Suppressor macrophage treated with lipopolysaccharide for 4 hours (primary cell): ENCODE measurements around the gene TMEM222.
A peak's percentile ranks its signal among the peaks of the same experiment; 100 is the strongest.

Source experiments
- DNase-seq: peaks from one replicate; pipeline ENCODE4 v3.0.0-alpha.2; 2020

The TMEM222 gene

GRCh38 chr1:27342778-27343638 lies 21.0 kb downstream of the TMEM222 start:
- no peak for DNase-seq

- DNase-seq, result no peak
Observed at GRCh38 chr1:27343639-27344025, 21.7 kb downstream of the TMEM222 start.

- no peak for DNase-seq
Observed at GRCh38 chr1:27345272-27345671, 23.3 kb downstream of the TMEM222 start.

DNA sequence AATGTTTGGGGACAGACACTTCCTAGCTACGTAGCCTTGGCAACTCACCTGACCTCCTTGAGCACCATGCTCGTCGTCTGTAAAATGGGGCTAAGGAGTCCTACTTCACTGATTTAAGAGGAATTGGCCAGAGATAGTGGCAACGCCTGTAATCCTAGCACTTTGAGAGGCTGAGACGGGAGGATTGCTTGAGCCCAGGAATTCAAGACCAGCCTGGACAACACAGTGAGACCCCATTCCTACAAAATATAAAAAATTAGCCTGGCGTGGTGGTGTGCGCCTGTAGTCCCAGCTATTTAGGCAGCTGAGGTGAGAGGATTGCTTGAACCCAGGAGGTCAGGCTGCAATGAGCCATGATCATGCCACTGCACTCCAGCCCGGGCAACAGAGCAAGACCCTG lies 24.4 kb downstream of the TMEM222 start:
- DNase-seq, result no peak

GRCh38 chr1:27346991-27347624 lies 25.1 kb downstream of the TMEM222 start:
- no peak for DNase-seq

DNA sequence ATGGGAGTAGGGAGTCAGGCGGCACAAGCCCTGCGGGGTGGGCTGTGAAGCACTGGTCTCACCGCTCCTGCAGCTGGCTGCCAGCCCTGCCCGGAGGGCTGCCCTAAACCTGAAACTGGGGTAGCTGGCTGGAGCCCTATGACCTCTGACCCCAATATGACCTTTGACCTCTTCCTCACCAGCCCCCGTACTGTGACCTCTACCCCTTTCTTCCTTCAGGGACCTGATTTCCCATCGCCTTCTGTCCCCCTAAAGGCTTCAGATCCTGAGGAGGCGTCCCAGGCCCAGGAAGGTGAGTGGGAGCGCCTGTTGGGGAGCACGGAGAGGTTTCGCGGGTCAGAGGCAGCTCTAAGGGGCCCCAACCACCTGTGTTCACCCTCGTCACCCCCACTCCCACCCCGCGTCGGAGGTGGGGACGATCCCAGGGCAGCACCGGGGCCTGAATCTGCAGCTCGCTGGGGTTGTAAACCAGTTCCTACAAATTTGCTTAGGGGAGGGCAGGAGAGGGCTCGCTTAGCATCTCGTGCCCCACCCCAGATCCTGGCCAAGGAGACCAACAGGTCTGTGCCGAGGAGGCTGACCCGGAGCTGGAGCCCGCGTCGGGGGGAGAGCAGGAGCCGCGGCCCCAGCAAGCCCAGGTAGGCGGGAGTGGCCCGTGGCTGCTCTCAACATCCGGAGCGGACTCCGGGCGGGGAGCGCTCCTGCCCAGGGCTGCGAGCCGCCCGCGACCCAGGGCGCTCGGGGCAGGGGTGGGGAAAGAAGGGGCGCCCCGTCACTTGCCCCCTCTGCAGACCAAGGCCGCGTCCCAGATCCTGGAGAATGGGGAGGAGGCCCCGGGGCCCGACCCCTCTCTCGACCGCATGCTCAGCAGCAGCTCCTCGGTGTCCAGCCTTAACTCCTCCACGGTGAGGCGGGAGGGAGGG lies 27.2 kb downstream of the TMEM222 start:
- no peak for DNase-seq

GRCh38 chr1:27349784-27350662 lies 28.1 kb downstream of the TMEM222 start:
- DNase-seq, result no peak

GRCh38 chr1:27350663-27351540 lies 28.9 kb downstream of the TMEM222 start:
- DNase-seq, result no peak

- no peak for DNase-seq
Observed at GRCh38 chr1:27351541-27352107, 29.7 kb downstream of the TMEM222 start.

- DNase-seq, result no peak
Observed at GRCh38 chr1:27353166-27353565, 31.2 kb downstream of the TMEM222 start.

DNA sequence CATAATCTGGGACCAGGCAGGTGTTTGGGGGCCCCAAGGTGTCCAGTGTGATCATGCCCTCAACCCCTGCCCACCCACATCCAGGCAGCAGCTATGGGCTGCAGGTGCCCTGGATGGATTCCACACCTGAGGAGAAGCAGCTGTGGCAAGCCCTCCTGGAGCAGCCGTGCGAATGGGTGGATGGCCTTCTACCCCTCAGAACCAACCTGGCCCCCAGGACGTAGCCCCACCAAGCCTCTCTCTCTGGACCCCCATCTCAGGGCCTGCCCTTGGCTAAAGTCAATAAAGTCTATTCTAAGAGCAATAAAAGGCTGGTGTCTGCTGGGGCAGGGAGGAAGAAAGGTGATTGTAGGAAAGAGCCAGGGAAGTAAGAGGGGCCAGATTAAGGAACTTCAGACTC lies 31.7 kb downstream of the TMEM222 start:
- no peak for DNase-seq

- no peak for DNase-seq
Observed at GRCh38 chr1:27355683-27356082, 33.7 kb downstream of the TMEM222 start.

DNA sequence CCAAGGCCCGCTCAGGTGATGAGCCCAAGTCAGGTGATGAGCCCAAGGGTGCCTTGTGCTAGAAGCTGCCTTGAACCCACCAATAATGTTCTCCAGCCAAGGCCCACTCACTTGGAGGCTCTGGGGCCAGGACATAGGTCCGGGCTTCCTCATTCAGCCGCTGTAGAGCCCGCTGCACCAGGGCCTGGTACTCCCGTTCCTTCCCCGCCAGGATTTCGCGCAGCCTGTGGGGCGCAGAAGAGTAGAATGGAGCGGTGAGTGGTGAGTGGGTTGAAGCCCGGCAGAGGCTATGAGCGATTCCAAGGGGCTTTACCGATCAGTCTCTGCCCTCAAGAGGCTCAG lies 34.3 kb downstream of the TMEM222 start:
- DNase-seq, result no peak

- DNase-seq, result no peak
Observed at GRCh38 chr1:27356619-27357280, 34.8 kb downstream of the TMEM222 start.

GRCh38 chr1:27357281-27358037 lies 35.5 kb downstream of the TMEM222 start:
- DNase-seq, result peak; percentile 62

DNA sequence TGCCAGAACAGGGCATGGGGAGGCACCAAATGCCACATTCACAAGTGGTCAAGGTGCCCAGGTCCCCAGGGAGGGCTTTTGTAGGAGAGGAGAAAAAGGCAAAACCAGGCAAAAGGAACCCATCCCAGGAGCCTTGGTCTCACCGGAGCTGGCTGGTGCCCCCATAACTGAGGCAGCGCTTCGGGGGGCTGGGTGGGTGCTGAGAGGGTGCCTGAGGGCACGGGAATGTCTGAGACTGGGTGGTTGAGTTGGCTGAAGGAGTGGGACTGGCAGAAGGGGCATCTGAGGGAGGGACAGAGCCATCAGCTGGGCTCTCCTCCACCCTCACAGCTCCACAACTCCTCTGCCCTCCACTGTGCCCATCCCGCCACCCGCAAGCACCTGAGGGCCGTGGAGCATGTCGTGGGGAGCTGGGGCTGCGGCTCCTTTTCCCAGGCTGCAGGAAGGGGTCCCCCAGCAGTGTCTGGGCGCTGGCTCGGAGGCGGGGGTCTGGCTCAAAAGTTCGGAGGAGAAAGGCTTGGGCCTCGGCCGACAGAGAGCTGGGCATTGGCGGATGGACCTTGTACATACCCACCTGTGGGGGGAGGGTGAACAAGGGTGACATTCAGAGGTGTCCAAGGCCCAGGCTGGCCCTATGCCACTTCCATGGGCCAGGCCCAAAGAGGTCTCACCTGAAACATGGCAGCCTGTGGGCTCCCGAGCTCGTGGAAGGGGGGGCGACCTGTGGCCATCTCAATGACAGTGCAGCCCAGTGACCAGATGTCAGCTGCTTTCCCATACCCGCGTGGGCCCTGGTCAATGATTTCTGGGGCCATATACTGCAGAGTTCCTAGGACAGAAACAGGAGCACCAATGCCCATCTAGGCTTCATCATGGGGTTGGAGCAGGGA lies 36.3 kb downstream of the TMEM222 start:
- no peak for DNase-seq

- no peak for DNase-seq
Observed at GRCh38 chr1:27358928-27359313, 37.0 kb downstream of the TMEM222 start.

DNA sequence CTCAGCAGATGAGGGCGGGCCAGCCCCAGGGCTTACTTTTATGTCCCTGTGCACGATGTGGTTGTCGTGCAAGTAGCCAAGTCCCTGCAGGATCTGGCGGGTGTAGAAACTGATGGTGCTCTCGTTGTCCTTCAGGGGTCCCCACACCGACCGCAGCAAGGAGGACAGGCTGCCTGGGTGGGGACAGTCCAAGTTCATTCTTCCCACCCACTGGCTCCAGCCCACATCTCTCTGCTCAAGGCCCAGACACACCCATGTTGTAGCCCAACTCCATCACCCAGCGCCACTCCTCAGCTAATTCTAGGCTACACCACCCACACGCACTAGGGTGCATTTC lies 37.8 kb downstream of the TMEM222 start:
- DNase-seq, result no peak
